Measurements from ENCODE around the gene PAK1IP1. TPM values are rescaled to one million over a fixed set of nuclear protein-coding genes. Genes with fewer than 3 reads are reported as not detected.
A peak's percentile ranks its signal among the peaks of the same experiment; 100 is the strongest.

Gene PAK1IP1, protein sequence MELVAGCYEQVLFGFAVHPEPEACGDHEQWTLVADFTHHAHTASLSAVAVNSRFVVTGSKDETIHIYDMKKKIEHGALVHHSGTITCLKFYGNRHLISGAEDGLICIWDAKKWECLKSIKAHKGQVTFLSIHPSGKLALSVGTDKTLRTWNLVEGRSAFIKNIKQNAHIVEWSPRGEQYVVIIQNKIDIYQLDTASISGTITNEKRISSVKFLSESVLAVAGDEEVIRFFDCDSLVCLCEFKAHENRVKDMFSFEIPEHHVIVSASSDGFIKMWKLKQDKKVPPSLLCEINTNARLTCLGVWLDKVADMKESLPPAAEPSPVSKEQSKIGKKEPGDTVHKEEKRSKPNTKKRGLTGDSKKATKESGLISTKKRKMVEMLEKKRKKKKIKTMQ
- total RNA-seq (10 to 100 TPM in 5 of 9 donors, 1 to 10 TPM in 4; 4.5 to 17.6 (median 13.8) TPM), polyA plus RNA-seq (10 to 100 TPM in 1 of 3 donors, 1 to 10 TPM in 2; 6.7 to 32.3 (median 8.0) TPM)
- long read RNA-seq, donor 1, transcript PAK1IP1-201 (10 exons, 1,800 nt) = major isoform, 6 of 6 reads
- long read RNA-seq, donor 1, partial matches to known transcripts = 0 of 6 reads
- long read RNA-seq, donor 1, other reads (novel, unspliced or antisense) = 0 of 6 reads
- long read RNA-seq, donor 2, partial matches to known transcripts = 0 of 3 reads
- long read RNA-seq, donor 2, other reads (novel, unspliced or antisense) = 0 of 3 reads
- long read RNA-seq, donor 3, transcript PAK1IP1-201 (10 exons, 1,800 nt) = major isoform, 8 of 8 reads
- long read RNA-seq, donor 3, partial matches to known transcripts = 0 of 8 reads
- long read RNA-seq, donor 3, other reads (novel, unspliced or antisense) = 0 of 8 reads
- long read RNA-seq, donor 4, transcript PAK1IP1-201 (10 exons, 1,800 nt) = major isoform, 12 of 25 reads
- long read RNA-seq, donor 4, partial matches to known transcripts = 6 of 25 reads
- long read RNA-seq, donor 4, other reads (novel, unspliced or antisense) = 7 of 25 reads
- long read RNA-seq, donor 5, transcript PAK1IP1-201 (10 exons, 1,800 nt) = major isoform, 11 of 14 reads
- long read RNA-seq, donor 5, partial matches to known transcripts = 0 of 14 reads
- long read RNA-seq, donor 5, other reads (novel, unspliced or antisense) = 3 of 14 reads
- long read RNA-seq, donor 6, transcript PAK1IP1-201 (10 exons, 1,800 nt) = major isoform, 5 of 11 reads
- long read RNA-seq, donor 6, partial matches to known transcripts = 5 of 11 reads
- long read RNA-seq, donor 6, other reads (novel, unspliced or antisense) = 1 of 11 reads
- long read RNA-seq, donor 7, partial matches to known transcripts = 0 of 4 reads
- long read RNA-seq, donor 7, other reads (novel, unspliced or antisense) = 0 of 4 reads
- long read RNA-seq, donor 8, transcript PAK1IP1-201 (10 exons, 1,800 nt) = major isoform, 7 of 7 reads
- long read RNA-seq, donor 8, partial matches to known transcripts = 0 of 7 reads
- long read RNA-seq, donor 8, other reads (novel, unspliced or antisense) = 0 of 7 reads
- long read RNA-seq, donor 9, partial matches to known transcripts = 0 of 3 reads
- long read RNA-seq, donor 9, other reads (novel, unspliced or antisense) = 0 of 3 reads
- long read RNA-seq, donor 10, transcript PAK1IP1-201 (10 exons, 1,800 nt) = major isoform, 5 of 5 reads
- long read RNA-seq, donor 10, partial matches to known transcripts = 0 of 5 reads
- long read RNA-seq, donor 10, other reads (novel, unspliced or antisense) = 0 of 5 reads

DNA sequence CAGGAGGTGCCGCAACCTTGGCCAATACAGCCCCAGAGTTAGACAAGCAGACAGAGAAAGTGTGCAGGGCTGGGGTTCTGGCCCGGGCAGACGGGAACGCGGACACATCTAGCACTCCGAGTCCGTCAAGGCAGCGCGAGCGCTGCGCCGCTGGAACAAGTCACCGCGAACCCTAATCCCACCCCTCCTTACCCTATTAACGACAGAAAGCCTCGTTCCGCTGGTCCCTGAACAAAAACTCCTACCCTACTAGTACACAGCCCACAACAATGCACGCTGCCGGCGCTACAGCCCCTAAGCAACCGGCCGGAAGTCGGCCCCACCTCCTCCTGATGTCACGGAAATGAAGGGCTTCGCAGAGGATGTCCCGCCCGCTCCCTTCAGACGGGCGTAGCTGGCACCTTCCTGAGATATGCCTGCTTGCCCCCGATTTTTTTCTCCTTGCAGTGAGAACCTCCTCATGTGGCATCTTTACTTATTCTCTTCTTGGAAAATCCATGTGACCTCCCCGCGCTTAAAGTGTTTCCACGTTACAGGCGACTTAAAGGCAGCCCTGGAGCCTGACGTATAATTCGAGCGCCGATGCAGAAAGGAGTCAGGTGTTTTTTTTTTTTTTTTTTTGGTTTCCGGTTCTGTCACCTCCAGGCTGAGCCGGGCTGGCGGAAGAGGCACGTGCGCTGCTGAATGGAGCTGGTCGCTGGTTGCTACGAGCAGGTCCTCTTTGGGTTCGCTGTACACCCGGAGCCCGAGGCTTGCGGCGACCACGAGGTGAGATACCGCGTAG is at the start of gene PAK1IP1, which contains the start of gene C6orf52:
Gene PAK1IP1 (plus strand): TSS at position 671 of the 784 bp plus-strand sequence. CDS start 14 bp downstream, at position 685.
Gene C6orf52 (minus strand): TSS at position 315 of the 784 bp plus-strand sequence. CDS start 7,066 bp downstream, outside the sequence.
- peak; percentile 89 to 96 (median 93) for DNase-seq
- H3K4me1 ChIP-seq (replicated peaks in 1 of 2) = peaks cover 18 to 25% of the 10 kb centered on the region in 2 donors
- H3K27me3 ChIP-seq = no peaks in the 10 kb centered on the region
- peak; percentile 65 to 74 for TF ChIP-seq POLR2A (IDR thresholded peaks at IDR 0.05)
- TF ChIP-seq, protein P1, sequence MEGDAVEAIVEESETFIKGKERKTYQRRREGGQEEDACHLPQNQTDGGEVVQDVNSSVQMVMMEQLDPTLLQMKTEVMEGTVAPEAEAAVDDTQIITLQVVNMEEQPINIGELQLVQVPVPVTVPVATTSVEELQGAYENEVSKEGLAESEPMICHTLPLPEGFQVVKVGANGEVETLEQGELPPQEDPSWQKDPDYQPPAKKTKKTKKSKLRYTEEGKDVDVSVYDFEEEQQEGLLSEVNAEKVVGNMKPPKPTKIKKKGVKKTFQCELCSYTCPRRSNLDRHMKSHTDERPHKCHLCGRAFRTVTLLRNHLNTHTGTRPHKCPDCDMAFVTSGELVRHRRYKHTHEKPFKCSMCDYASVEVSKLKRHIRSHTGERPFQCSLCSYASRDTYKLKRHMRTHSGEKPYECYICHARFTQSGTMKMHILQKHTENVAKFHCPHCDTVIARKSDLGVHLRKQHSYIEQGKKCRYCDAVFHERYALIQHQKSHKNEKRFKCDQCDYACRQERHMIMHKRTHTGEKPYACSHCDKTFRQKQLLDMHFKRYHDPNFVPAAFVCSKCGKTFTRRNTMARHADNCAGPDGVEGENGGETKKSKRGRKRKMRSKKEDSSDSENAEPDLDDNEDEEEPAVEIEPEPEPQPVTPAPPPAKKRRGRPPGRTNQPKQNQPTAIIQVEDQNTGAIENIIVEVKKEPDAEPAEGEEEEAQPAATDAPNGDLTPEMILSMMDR (IDR thresholded peaks at IDR 0.05) = peak in 1 of 6 experiments; percentile 6
- H3K27ac ChIP-seq = peak within 1 kb of the TSS; percentile 80 to 98 (median 94)
- H3K9me3 ChIP-seq (replicated peaks in 1 of 3) = no peaks in the 10 kb centered on the region
- intact Hi-C loops (cut with DNase I) = loop anchor here in 1 of 2 donors (10.0 kb wide), 2 partner anchors 50 to 110 kb away; partner anchors contain the start of gene TMEM14B
- peaks cover 0 to 18% of the 10 kb centered on the region in 2 donors for H3K36me3 ChIP-seq (replicated peaks in 1 of 2)
- H3K4me3 ChIP-seq = peak within 1 kb of the TSS; percentile 68 to 87 (median 78)
- WGBS, 4 donors = 0% methylated on average over 45 to 53 of the region's 53 CpGs

DNA sequence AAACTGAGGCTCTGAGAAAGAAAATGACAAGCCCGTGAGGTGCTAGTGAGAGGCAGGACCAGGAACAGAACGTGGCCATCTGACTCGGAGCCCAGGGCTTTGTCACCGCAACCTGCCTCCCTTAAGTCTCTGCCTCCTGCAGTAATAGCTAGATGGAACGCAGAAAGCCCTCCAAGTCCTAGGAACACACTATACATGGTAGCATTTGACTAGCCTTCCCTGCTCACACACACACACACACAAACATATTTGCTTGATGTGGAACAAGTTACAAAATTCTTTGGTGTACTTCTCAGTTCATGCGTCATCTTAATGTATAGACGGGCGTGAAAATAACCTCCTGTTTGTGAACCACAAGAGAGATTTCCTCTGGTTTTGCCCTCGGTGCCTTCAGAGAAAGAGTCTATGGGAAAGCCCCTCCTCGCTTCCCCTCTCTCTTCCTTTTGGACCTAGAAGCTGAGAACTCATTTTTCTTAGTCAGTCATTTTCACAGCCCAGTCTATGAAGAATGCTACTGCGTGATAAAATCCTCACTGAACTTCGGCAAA is 39.2 kb upstream of the PAK1IP1 start:
- 56 to 67% (median 63%) methylated on average over 12 of the region's 12 CpGs for WGBS, 4 donors
- no peaks in the 10 kb centered on the region for H3K9me3 ChIP-seq (replicated peaks in 1 of 3)
- no peak overlapping the region for H3K27ac ChIP-seq
- no peaks in the 10 kb centered on the region for H3K27me3 ChIP-seq
- DNase-seq = no peak
- intact Hi-C loops (cut with DNase I) = no loop called here
- TF ChIP-seq POLR2A (IDR thresholded peaks at IDR 0.05) = no peak
- TF ChIP-seq, protein P1 (IDR thresholded peaks at IDR 0.05) = no peak
- no peaks in the 10 kb centered on the region for H3K4me1 ChIP-seq (replicated peaks in 1 of 2)
- no peak overlapping the region for H3K4me3 ChIP-seq
- no peaks in the 10 kb centered on the region for H3K36me3 ChIP-seq (replicated peaks in 1 of 2)

Data from adrenal gland (tissue), 19 donors.